Keratinocyte (primary cell): ENCODE measurements around the gene GMEB2. TPM values are rescaled to one million over a fixed set of nuclear protein-coding genes. Genes with fewer than 3 reads are reported as not detected.

Experiments
- DNase-seq: peaks from one replicate; pipeline ENCODE4 v3.0.0-alpha.2; 2011; ENCODE audit warnings: low read depth, missing footprints, low spot score
- FAIRE-seq: peaks from 2 replicates; lab custom pipeline; 2011; peaks lifted over from hg19 to GRCh38; lab: Jason Lieb, UNC
- H2AFZ ChIP-seq: 2 replicates; pipeline ENCODE4 v1.6.0; 2012; ENCODE audit warnings: low read length, control low read depth, inconsistent platforms; ENCODE audit not compliant: control insufficient read depth
- H3K27ac ChIP-seq: 2 replicates; pipeline ENCODE4 v1.5.1; 2011; ENCODE audit warnings: low read length; ENCODE audit not compliant: control insufficient read depth, insufficient read depth
- H3K27me3 ChIP-seq: 3 replicates; pipeline ENCODE4 v1.6.0; 2011; ENCODE audit warnings: low read length; ENCODE audit not compliant: control insufficient read depth, insufficient read depth; ENCODE audit errors: extremely low read depth
- H3K36me3 ChIP-seq, 2 experiments: 2 replicates in 1 of 2; 3 replicates in 1 of 2; pipeline ENCODE4 v1.5.1; 2011; ENCODE audit warnings: low read length in 2 of 2, mild to moderate bottlenecking in 1 of 2; ENCODE audit not compliant: control insufficient read depth in 2 of 2, insufficient read depth in 2 of 2; ENCODE audit errors: extremely low read depth in 1 of 2
- H3K4me1 ChIP-seq: 3 replicates; pipeline ENCODE4 v1.5.1; 2011; ENCODE audit warnings: low read length; ENCODE audit not compliant: control insufficient read depth, insufficient read depth; ENCODE audit errors: extremely low read depth
- H3K4me2 ChIP-seq: 3 replicates; pipeline ENCODE4 v1.6.0; 2011; ENCODE audit warnings: low read depth, low read length; ENCODE audit not compliant: control insufficient read depth, insufficient read depth; ENCODE audit errors: extremely low read depth
- H3K4me3 ChIP-seq, 3 experiments: fragments of 200-600 bp in 1 of 3; sonication (generic) in 1 of 3; 2 replicates in 2 of 3; 3 replicates in 1 of 3; pipeline ENCODE4 v1.5.1; 2011 to 2016; ENCODE audit warnings: low read length in 3 of 3, mild to moderate bottlenecking in 3 of 3, control low read depth in 2 of 3, inconsistent platforms in 1 of 3, low read depth in 1 of 3, mixed read lengths in 1 of 3, mixed run types in 1 of 3, moderate library complexity in 1 of 3; ENCODE audit not compliant: control insufficient read depth in 2 of 3, insufficient read depth in 2 of 3; ENCODE audit errors: extremely low read depth in 1 of 3
- H3K79me2 ChIP-seq: 2 replicates; pipeline ENCODE4 v1.6.0; 2012; ENCODE audit warnings: low read length; ENCODE audit not compliant: control insufficient read depth, insufficient read depth
- H3K9ac ChIP-seq: 3 replicates; pipeline ENCODE4 v1.6.0; 2011; ENCODE audit warnings: low read length; ENCODE audit not compliant: control insufficient read depth, insufficient read depth; ENCODE audit errors: extremely low read depth
- H3K9me1 ChIP-seq: 3 replicates; pipeline ENCODE4 v1.6.0; 2011; ENCODE audit warnings: low read length; ENCODE audit not compliant: control insufficient read depth, insufficient read depth; ENCODE audit errors: extremely low read depth
- H3K9me3 ChIP-seq: 2 replicates; pipeline ENCODE4 v1.5.1; 2012; ENCODE audit warnings: low read depth, low read length; ENCODE audit not compliant: control insufficient read depth
- H4K20me1 ChIP-seq: 3 replicates; pipeline ENCODE4 v1.6.0; 2011; ENCODE audit warnings: low read length; ENCODE audit not compliant: control insufficient read depth, insufficient read depth; ENCODE audit errors: extremely low read depth
- CTCF ChIP-seq, 3 experiments: IDR thresholded peaks in 1 of 3; conservative IDR thresholded peaks in 1 of 3; optimal IDR thresholded peaks in 1 of 3; 2 replicates in 2 of 3; 3 replicates in 1 of 3; pipeline versions ENCODE3 to v1.5.1; 2011; ENCODE audit warnings: low read length in 3 of 3, mild to moderate bottlenecking in 3 of 3, moderate library complexity in 2 of 3, control low read depth in 1 of 3, inconsistent platforms in 1 of 3; ENCODE audit not compliant: insufficient read depth in 2 of 3; ENCODE audit errors: extremely low read depth in 1 of 3
- EZH2 ChIP-seq: IDR thresholded peaks from one replicate; pipeline ENCODE4 v1.6.1; 2012; ENCODE audit warnings: inconsistent platforms, mild to moderate bottlenecking, low read length, moderate library complexity
- dilution Hi-C: fragments of 300-500 bp; cut with MboI; formaldehyde crosslinking; loops from one replicate; pipeline ENCODE4 v1.7.0; 2020; ENCODE audit warnings: low sequenced_read_pairs; ENCODE audit not compliant: extremely low pct_ligation_motif_present
- polyA plus RNA-seq, 5 experiments: library from polyadenylated mRNA; depleted of rRNA in 3 of 5; stranded (reverse) in 3 of 5; stranded (forward) in 1 of 5; unstranded in 1 of 5; fragments of >200 nt; gene quantifications; 1 replicate in 1 of 5; 2 replicates in 3 of 5; 3 replicates in 1 of 5; pipeline versions ENCODE4 v1.2.1 to v1.2.3, GENCODE V29; 2011 to 2012; ENCODE audit warnings: missing spikeins in 2 of 5, low read depth in 1 of 5, low replicate concordance in 1 of 5

GMEB2 gene
- polyA plus RNA-seq, 1 donor (not counting 4 experiments of a cell fraction or from before 2014, with no cell fraction given): 5.1 TPM

- Histone ChIP-seq H3K4me2 (no peak overlapping the region), H3K27ac (no peak overlapping the region)
Observed at GRCh38 chr20:63543733-63544132, 83.2 kb downstream of the GMEB2 start.

GRCh38 chr20:63543131-63543530 lies 83.8 kb downstream of the GMEB2 start:
- no peaks in the 10 kb centered on the region for H3K79me2 ChIP-seq
- H3K36me3 ChIP-seq: no peaks in the 10 kb centered on the region
- no peaks in the 10 kb centered on the region for H3K9me1 ChIP-seq
- peaks cover under 1% of the 10 kb centered on the region for H3K27me3 ChIP-seq
- H3K4me3 ChIP-seq: no peak overlapping the region
- dilution Hi-C loops: no loop called here
- no peak overlapping the region for H3K9ac ChIP-seq
- H3K4me2 ChIP-seq: no peak overlapping the region
- H3K9me3 ChIP-seq: no peaks in the 10 kb centered on the region
- H4K20me1 ChIP-seq: no peaks in the 10 kb centered on the region
- no peak overlapping the region for H2AFZ ChIP-seq
- no peak overlapping the region for H3K27ac ChIP-seq
- DNase-seq (no peak), FAIRE-seq (no peak)
- no peak for TF ChIP-seq CTCF (optimal IDR thresholded peaks at IDR 0.05 in 1 of 3, IDR thresholded peaks at IDR 0.05 in 1 of 3, conservative IDR thresholded peaks at IDR 0.05 in 1 of 3; ENCODE audit: extremely low read depth in 1 of 3, insufficient read depth in 2 of 3, low read length in 3 of 3)
- TF ChIP-seq EZH2: no peak
- H3K4me1 ChIP-seq: peaks cover 46% of the 10 kb centered on the region

More at GRCh38 chr20:63543733-63544132, 83.2 kb downstream of the GMEB2 start:
- H3K36me3 ChIP-seq: no peaks in the 10 kb centered on the region
- H3K79me2 ChIP-seq: no peaks in the 10 kb centered on the region
- no peak for TF ChIP-seq CTCF (optimal IDR thresholded peaks at IDR 0.05 in 1 of 3, IDR thresholded peaks at IDR 0.05 in 1 of 3, conservative IDR thresholded peaks at IDR 0.05 in 1 of 3; ENCODE audit: extremely low read depth in 1 of 3, insufficient read depth in 2 of 3, low read length in 3 of 3)
- no peak for TF ChIP-seq EZH2
- H3K4me3 ChIP-seq: no peak overlapping the region
- H3K9me1 ChIP-seq: no peaks in the 10 kb centered on the region
- no peaks in the 10 kb centered on the region for H3K9me3 ChIP-seq
- DNase-seq (no peak), FAIRE-seq (no peak)
- H3K9ac ChIP-seq: no peak overlapping the region
- no peaks in the 10 kb centered on the region for H4K20me1 ChIP-seq
- peaks cover 3% of the 10 kb centered on the region for H3K27me3 ChIP-seq
- dilution Hi-C loops: no loop called here
- H3K4me1 ChIP-seq: peaks cover 42% of the 10 kb centered on the region
- H2AFZ ChIP-seq: no peak overlapping the region
